ENCODE data around the gene FRMD4A.

GRCh38 chr10:14087566-14087965 is 243.2 kb downstream of the FRMD4A start:
- TF ChIP-seq POLR2A (IDR thresholded peaks at IDR 0.05; ENCODE audit: low read depth, low read length) (no peak), POLR2AphosphoS5 (IDR thresholded peaks at IDR 0.05; ENCODE audit: low read depth, low read length) (no peak), TAF1 (IDR thresholded peaks at IDR 0.05; ENCODE audit: low read depth, low read length) (no peak), PAX5 (IDR thresholded peaks at IDR 0.05; ENCODE audit: insufficient read depth, low read length, severe bottlenecking) (no peak), SPI1 (IDR thresholded peaks at IDR 0.05; ENCODE audit: low read depth, low read length) (no peak)
